Activated T-cell treated with anti-CD3 and anti-CD28 coated beads, Interleukin-2, amount 50 U/mL, for 4 hours (primary cell): Measurements from ENCODE around the gene NEB. TPM values are rescaled to one million over a fixed set of nuclear protein-coding genes. Genes with fewer than 3 reads are reported as not detected.
A peak's percentile ranks its signal among the peaks of the same experiment; 100 is the strongest.
"Not testable (repeated sequence)": the region's sequence is repeated elsewhere in the genome, so short reads cannot be mapped to it uniquely, and the experiment has no call there.

Experiments used
- ATAC-seq, 2 donors: fragments of 200-7000 bp; cut with Tn5 transposase; one replicate each; pipeline ENCODE4 v1.10.0; 2021
- DNase-seq: peaks from one replicate; pipeline ENCODE4 v3.0.0-alpha.2; 2020
- H3K27me3 Mint-ChIP-seq: one replicate; pipeline ENCODE4 v1.8.0; 2021; ENCODE audit warnings: low read depth, mixed read lengths
- H3K36me3 Mint-ChIP-seq: one replicate; pipeline ENCODE4 v1.8.0; 2022; ENCODE audit warnings: mixed read lengths; ENCODE audit not compliant: insufficient read depth
- H3K4me1 Mint-ChIP-seq: one replicate; pipeline ENCODE4 v1.8.0; 2021; ENCODE audit warnings: low read depth, mixed read lengths
- H3K4me3 Mint-ChIP-seq: one replicate; pipeline ENCODE4 v1.8.0; 2021; ENCODE audit warnings: mild to moderate bottlenecking, moderate library complexity, mixed read lengths
- H3K9me3 Mint-ChIP-seq: one replicate; pipeline ENCODE4 v1.8.0; 2021; ENCODE audit warnings: mixed read lengths
- total RNA-seq, 3 donors: library from RNA; stranded (reverse); gene quantifications; one replicate each; pipeline ENCODE4 v1.2.1, GENCODE V29; 2021

NEB gene
- total RNA-seq, 3 donors from 2014 or later, result 0.25 to 0.50 (median 0.46) TPM

DNA sequence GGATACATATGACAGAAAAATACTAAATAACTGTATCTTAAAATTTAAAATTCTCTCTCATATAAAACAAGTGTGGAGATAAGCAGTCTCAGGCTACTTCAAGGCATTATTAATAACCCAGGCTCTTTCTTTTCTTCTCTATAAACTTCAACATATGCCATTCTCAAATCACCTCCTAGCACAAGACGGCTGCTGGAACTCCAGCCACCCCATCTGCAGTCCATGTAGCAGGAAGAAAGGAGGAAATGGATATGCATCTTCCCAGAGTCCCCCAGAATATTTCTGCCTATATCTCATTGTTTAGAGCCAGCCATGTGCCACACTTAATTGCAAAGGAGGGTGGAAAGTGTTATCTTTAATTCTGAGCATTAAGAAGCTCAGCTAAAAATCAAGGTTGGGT is 35.3 kb upstream of the NEB start:
- Mint-ChIP-seq H3K36me3 (peaks cover 13% of the 10 kb centered on the region), H3K27me3 (no peaks in the 10 kb centered on the region), H3K4me1 (peaks cover 29% of the 10 kb centered on the region), H3K4me3 (no peak overlapping the region), H3K9me3 (peaks cover 7% of the 10 kb centered on the region)
- DNase-seq (no peak), ATAC-seq (no peak)

DNA sequence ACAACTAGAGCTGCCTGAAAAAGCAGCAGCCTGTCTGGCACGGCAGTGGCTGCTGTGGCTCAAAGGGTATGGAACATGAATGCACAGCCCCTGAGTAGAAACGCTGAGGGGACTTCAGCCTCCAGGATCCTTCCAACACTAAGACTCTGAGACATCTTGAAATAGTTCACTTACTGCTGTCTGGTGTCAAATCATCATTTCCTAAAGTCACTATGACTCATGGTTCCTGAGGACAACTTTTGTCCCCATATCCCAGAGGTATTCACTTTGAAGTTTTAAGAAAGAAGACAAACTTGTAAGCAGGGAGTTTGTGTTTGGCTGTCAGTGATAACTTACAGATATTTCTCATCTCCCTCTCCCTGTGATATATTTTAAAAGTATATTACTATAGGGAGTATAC is 33.3 kb upstream of the NEB start:
- ATAC-seq (no peak), DNase-seq (no peak)
- Mint-ChIP-seq H3K9me3 (peaks cover 7% of the 10 kb centered on the region), H3K36me3 (peaks cover 13% of the 10 kb centered on the region), H3K4me1 (peaks cover 27% of the 10 kb centered on the region), H3K4me3 (no peak overlapping the region), H3K27me3 (no peaks in the 10 kb centered on the region)

DNA sequence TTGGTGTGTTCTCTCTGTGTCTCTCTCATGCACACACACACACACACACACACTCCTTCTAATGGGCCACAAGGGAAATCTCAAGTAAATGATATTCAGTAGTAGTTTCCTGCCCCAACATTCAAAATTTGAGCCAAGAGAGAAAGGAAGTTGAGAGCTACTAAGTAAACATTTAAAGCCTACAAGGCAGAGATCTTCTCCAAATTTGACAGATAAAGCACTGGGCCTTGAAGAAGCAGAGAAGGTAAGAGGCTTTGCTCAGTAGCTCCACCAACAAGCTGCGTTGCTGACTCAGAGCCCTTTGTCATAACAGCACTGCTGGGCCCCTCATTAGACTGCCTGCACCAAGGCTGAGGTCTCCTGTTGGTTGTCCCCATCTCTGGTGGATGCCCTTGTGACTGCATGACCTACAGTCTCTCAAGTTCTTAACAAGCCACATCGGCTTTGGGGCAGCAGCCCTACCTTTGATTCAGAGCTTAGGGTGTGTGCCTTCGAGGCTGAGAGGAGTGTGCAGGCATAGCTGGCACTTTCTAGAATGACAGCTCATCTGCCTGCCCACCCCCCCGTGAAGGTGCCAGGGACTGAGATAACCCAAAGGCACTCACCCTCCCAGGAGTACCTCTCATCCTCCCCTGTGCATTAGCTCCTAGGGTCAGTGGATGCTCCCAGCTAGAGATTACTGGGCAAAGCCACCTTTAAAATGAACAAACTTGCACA is 32.3 kb upstream of the NEB start:
- DNase-seq (no peak), ATAC-seq (peak; percentile 80 to 87)
- H3K4me3 Mint-ChIP-seq, result no peak overlapping the region
- H3K9me3 Mint-ChIP-seq, result peaks cover 7% of the 10 kb centered on the region
- H3K36me3 Mint-ChIP-seq, result peaks cover 8% of the 10 kb centered on the region
- H3K27me3 Mint-ChIP-seq, result no peaks in the 10 kb centered on the region
- peaks cover 27% of the 10 kb centered on the region for H3K4me1 Mint-ChIP-seq

DNA sequence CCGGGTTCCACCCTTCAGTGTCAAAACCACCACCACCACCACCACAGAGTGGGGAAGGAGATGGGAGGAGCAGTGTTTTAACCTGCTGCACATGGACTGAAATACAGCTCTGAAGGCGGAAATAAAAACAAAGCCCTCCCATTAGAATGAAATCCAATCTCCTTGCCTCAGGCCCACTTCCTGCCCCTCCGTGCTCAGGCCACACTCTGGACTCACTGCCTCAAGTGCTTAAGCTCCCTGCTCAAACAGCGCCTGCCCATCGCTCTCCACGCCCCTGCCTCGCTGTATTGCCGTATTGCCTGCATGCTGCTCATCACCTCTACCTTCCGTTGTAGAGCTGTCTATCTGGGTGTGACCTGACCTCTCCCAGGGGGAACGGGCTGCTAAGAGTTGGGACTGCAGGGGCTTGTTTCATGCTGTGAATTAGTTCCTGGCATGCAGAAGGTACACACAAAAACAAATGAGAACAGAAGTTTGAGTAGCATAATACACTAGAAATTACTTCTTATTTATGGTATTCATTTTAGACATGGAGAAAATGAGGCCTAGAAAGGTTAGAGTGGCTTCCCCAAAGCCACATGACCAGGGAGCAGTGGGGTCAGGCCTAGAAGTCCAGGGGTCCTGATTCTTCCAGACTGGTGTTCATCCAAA is 31.6 kb upstream of the NEB start:
- H3K36me3 Mint-ChIP-seq, result peaks cover 9% of the 10 kb centered on the region
- H3K4me3 Mint-ChIP-seq, result no peak overlapping the region
- no peaks in the 10 kb centered on the region for H3K27me3 Mint-ChIP-seq
- peaks cover 27% of the 10 kb centered on the region for H3K4me1 Mint-ChIP-seq
- H3K9me3 Mint-ChIP-seq, result peaks cover 7% of the 10 kb centered on the region
- DNase-seq (no peak), ATAC-seq (no peak)

DNA sequence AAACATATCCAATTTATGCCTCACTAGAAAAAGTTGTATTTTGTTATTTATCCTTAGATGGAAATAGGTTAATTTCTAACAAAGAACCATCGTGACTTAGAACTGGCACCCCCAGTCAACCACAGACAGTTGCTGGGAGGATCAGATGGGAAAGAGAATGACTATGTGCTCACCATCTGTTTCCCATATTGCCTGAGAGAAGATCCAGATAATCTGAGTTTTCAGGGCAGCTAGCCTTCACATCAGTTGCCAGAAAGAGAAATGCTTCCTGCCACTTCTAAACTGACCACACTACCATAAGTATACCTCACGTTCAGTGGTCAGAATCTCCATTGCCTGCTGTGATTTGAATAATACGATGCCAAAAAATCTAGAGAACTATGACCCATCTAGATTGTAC is 28.4 kb upstream of the NEB start:
- peaks cover 25% of the 10 kb centered on the region for H3K4me1 Mint-ChIP-seq
- no peaks in the 10 kb centered on the region for H3K9me3 Mint-ChIP-seq
- ATAC-seq (no peak), DNase-seq (no peak)
- no peak overlapping the region for H3K4me3 Mint-ChIP-seq
- H3K27me3 Mint-ChIP-seq, result no peaks in the 10 kb centered on the region
- H3K36me3 Mint-ChIP-seq, result peaks cover 3% of the 10 kb centered on the region

DNA sequence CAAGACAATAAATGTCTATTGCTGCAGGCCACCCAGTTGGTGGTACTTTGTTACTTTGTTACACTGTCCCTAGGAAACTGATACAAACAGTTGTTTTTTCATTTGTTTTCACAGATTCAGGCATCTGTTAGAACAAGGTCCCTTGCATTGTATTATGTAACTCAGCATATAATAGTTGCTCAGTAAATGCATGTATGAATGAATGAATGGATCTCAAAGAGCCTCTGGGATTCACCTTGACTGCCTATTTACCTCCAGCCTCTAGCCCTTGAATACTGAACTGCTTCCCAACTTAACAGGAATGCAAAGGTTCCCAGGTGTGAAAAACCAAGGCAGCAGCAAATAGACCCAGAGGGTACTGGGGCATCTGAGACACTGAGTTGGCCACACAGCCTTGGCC is 27.4 kb upstream of the NEB start:
- no peaks in the 10 kb centered on the region for H3K9me3 Mint-ChIP-seq
- H3K4me1 Mint-ChIP-seq, result peaks cover 19% of the 10 kb centered on the region
- H3K27me3 Mint-ChIP-seq, result no peaks in the 10 kb centered on the region
- peaks cover 7% of the 10 kb centered on the region for H3K36me3 Mint-ChIP-seq
- DNase-seq, result no peak
- ATAC-seq, result no peak
- no peak overlapping the region for H3K4me3 Mint-ChIP-seq

DNA sequence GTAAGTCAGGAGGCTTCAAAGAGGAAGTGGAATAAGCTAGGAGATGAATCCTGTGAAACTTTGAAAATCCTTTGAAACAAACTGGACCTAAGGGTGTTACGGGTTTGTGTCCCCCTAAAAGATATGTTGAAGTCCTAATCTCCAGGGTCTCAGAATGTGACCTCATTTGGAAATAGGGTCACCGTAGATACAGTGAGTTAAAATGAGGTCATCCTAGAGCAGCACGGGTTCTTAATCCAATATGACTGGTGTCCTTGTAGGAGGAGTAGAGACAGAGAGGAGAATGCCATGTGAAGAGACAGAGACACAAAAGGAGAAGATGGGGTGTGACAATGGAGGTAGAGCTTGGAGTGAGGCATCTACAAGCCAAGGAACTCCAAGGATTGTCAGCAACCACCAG is 26.9 kb upstream of the NEB start:
- Mint-ChIP-seq H3K36me3 (peaks cover 6% of the 10 kb centered on the region), H3K4me1 (peaks cover 15% of the 10 kb centered on the region), H3K9me3 (no peaks in the 10 kb centered on the region), H3K4me3 (no peak overlapping the region), H3K27me3 (no peaks in the 10 kb centered on the region)
- ATAC-seq, result no peak
- DNase-seq, result no peak

DNA sequence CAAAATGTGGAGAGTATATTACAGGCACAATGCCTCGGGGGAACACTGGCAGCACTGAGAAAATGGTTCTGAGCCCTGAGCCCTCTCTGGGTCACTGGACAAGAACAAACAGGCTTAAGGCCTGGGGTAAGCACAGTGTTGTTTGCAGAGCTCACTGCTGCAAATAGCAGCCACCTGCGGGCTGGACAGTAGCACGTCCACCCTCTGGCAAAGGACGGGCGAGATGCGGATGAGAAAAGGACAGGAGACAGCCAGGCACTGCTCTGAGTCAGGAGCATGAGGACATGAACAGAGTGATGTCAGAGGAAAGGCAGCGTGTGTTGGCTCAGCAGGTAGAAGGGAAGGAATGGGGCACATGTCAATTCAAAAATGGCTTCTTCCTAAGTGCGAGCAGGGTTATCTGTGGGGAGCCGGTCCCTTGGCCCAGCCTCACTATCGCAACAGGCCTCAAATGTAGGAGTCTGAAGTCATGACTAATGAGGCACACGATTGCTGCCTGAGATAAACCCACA is 25.9 kb upstream of the NEB start:
- Mint-ChIP-seq H3K9me3 (no peaks in the 10 kb centered on the region), H3K36me3 (peaks cover 6% of the 10 kb centered on the region), H3K4me3 (no peak overlapping the region), H3K4me1 (peaks cover 5% of the 10 kb centered on the region), H3K27me3 (no peaks in the 10 kb centered on the region)
- DNase-seq (no peak), ATAC-seq (no peak)

DNA sequence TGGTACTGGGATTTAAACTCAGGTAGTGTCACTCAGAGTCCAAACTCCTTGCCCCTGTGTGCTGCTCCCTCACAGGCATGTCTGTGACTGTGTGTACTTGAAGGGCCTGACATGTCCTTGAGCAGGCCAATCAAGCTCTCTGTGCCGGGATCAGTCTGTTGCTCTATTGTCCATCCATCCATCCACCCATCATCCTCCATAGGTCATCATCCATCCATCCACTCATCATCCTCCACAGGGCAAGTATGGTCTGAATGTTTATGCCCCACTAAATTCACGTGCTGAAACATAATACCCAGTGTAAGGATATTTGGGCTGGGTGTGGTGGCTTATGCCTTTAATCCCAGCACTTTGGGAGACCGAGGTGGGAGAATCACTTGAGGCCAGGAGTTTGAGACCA is 24.5 kb upstream of the NEB start:
- DNase-seq (no peak), ATAC-seq (no peak)
- no peaks in the 10 kb centered on the region for H3K4me1 Mint-ChIP-seq
- no peaks in the 10 kb centered on the region for H3K27me3 Mint-ChIP-seq
- no peaks in the 10 kb centered on the region for H3K9me3 Mint-ChIP-seq
- no peak overlapping the region for H3K4me3 Mint-ChIP-seq
- H3K36me3 Mint-ChIP-seq, result peaks cover 6% of the 10 kb centered on the region

DNA sequence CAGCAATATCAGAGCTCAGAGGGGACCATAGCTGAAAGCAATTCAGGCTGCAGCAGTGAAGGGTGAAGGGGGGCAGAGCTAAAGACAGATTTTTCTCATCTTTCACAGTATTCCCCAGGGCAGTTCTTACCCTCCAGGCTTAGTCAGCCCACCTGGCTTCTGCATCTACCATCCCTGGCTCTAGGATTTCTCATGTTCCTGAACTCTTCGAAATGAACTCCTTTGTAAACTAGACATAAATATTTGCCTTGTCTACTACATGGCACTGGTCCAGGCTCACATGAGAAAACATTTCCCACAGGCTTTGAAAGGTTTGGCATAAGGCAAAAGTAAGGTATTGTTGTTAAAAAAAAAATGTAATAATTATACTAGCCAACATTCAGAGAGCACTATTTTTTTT is 23.6 kb upstream of the NEB start:
- H3K36me3 Mint-ChIP-seq, result peaks cover 6% of the 10 kb centered on the region

DNA sequence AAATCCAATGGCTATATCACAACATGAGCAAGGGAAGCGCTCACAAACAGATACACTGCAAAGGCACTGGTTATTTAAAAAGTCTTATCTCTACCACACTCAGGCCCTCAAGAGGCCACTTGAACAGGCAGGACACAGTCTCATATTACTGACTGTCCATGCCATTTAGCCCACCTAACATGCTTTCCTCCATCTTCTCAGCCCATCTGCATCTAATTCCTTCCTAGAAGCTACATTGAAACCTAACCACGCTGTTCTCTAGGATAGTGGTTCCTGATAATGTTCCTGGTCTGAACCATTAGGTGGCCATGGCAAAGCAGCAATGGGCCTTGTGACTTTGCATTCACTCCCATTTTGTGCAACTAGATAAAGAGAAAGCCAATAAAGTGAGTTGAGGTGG is 22.5 kb upstream of the NEB start:
- ATAC-seq (no peak), DNase-seq (no peak)
- Mint-ChIP-seq H3K4me1 (no peaks in the 10 kb centered on the region), H3K27me3 (no peaks in the 10 kb centered on the region), H3K9me3 (no peaks in the 10 kb centered on the region), H3K4me3 (no peak overlapping the region), H3K36me3 (peaks cover 6% of the 10 kb centered on the region)

More for the DNA sequence above, 23.6 kb upstream of the NEB start:
- H3K27me3 Mint-ChIP-seq, result no peaks in the 10 kb centered on the region
- no peak overlapping the region for H3K4me3 Mint-ChIP-seq
- no peak for DNase-seq
- no peaks in the 10 kb centered on the region for H3K9me3 Mint-ChIP-seq
- ATAC-seq, result no peak
- no peaks in the 10 kb centered on the region for H3K4me1 Mint-ChIP-seq

DNA sequence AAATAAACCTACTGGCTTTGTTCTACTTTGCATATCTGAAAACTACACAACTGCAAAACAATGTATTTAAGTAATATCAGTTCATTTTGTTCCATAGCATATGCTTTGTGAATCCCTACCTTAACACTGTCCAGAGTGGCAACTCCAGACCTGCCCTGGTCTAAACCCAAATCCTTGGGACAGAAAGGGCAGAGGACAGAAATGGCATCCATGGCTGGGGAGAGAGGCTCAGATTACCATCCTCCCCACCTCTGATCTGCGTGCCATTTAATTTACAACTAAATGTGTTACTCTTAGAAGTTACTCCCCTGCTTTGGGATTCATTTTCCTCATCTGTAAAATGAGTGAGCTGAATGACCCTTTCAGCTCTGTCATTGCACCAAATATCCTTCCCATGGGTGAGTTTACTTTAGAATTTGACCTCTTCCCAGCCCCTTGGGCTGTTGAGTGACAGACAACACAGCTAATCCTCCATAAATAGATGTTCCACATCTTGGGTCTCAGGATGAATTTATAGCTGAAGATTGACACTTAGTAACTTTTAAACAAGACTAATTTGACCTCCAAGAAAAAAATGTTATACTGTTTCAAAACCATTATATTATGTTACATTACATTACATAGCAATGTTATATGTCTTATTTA is 20.1 kb upstream of the NEB start:
- no peak for ATAC-seq
- DNase-seq, result no peak
- Mint-ChIP-seq H3K36me3 (peaks cover 5% of the 10 kb centered on the region), H3K9me3 (no peaks in the 10 kb centered on the region), H3K4me3 (no peak overlapping the region), H3K27me3 (no peaks in the 10 kb centered on the region), H3K4me1 (no peaks in the 10 kb centered on the region)

DNA sequence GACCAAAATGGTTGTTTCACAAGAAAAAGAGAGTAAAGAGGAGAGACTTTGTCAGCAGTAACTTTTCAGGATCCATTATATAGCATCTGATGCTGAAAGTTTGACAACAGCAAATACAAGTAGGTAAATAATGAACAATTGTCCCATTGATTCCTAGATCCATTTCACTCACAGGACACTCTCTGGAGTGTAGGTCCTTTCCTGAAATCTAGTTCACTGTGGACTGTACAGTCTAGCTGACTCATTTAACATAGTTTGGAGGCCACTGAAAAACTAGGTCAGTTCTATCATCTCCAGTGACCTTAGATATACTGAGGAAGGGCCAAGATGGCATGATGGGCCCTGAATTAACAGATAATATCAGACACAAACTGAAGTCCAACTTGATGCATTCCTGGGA is 19.3 kb upstream of the NEB start:
- DNase-seq (no peak), ATAC-seq (no peak)
- no peaks in the 10 kb centered on the region for H3K9me3 Mint-ChIP-seq
- no peak overlapping the region for H3K4me3 Mint-ChIP-seq
- no peaks in the 10 kb centered on the region for H3K4me1 Mint-ChIP-seq
- H3K36me3 Mint-ChIP-seq, result peaks cover 7% of the 10 kb centered on the region
- H3K27me3 Mint-ChIP-seq, result no peaks in the 10 kb centered on the region

DNA sequence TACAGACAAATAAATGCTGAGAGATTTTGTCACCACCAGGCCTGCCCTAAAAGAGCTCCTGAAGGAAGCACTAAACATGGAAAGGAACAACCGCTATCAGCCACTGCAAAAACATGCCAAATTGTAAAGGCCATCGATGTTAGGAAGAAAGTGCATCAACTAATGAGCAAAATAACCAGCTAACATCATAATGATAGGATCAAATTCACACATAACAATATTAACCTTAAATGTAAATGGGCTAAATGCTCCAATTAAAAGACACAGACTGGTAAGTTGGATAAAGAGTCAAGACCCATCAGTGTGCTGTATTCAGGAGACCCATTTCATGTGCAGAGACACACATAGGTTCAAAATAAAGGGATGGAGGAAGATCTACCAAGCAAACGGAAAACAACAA is 11.0 kb upstream of the NEB start:
- not testable (repeated sequence) for H3K4me3 Mint-ChIP-seq, H3K27me3 Mint-ChIP-seq, DNase-seq, ATAC-seq, H3K9me3 Mint-ChIP-seq, H3K4me1 Mint-ChIP-seq
- H3K36me3 Mint-ChIP-seq, result peaks cover 14% of the 10 kb centered on the region
